Fibroblast of mammary gland (primary cell): ENCODE results near the gene DOCK3.

ENCODE experiments used
- DNase-seq: peaks from one replicate; pipeline ENCODE4 v3.0.0-alpha.2; 2010; ENCODE audit warnings: low read depth
- H3K4me3 ChIP-seq: 2 replicates; pipeline ENCODE4 v1.5.1; 2011; ENCODE audit warnings: low read depth, mild to moderate bottlenecking, low read length, moderate library complexity; ENCODE audit not compliant: control insufficient read depth
- TF ChIP-seq, protein P1 (sequence below): conservative IDR thresholded peaks from 2 replicates; pipeline ENCODE4 v1.5.1; 2011; ENCODE audit warnings: low read depth, low read length, inconsistent platforms; ENCODE audit not compliant: control insufficient read depth, insufficient read depth

DOCK3 gene

DNA sequence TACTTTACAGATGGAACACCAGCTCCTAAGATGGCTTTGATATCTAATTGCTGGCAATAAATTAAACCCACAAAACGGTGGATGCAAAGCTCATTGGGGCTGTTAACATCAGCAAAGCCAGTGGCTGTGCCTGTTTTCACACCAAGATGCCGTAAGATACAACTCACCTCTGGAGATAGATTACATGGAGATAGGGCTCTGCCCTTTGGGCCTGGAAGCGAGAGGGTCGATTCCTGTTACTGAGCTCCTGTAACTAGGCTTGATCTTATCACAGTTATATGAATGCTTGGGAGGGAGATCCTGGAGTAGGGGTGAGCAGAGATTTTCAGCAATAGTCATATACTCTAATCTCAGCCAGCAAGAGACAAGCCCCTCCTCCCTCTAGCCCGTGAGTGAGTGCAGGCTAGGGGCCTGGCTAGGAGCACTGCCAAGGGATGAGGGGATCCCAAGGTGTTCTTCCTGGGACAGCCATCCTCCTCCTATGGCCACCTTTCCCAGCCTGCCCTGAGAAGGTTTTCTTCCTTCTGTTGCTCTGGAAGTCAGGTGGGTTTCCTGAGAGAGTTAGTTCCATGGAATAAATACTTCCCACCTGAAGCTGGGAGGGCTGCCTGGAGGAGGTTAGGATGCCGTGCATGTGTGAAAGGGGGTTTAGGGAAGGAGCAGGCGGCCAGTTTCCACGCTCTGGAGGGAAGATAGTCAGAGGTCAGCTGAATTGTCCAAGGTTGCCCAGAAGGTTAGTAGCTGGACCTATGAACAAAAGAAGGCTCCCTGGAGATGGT, 18.1 kb upstream of the DOCK3 start:
- DNase-seq: no peak
- H3K4me3 ChIP-seq: no peak overlapping the region
- TF ChIP-seq, protein P1, sequence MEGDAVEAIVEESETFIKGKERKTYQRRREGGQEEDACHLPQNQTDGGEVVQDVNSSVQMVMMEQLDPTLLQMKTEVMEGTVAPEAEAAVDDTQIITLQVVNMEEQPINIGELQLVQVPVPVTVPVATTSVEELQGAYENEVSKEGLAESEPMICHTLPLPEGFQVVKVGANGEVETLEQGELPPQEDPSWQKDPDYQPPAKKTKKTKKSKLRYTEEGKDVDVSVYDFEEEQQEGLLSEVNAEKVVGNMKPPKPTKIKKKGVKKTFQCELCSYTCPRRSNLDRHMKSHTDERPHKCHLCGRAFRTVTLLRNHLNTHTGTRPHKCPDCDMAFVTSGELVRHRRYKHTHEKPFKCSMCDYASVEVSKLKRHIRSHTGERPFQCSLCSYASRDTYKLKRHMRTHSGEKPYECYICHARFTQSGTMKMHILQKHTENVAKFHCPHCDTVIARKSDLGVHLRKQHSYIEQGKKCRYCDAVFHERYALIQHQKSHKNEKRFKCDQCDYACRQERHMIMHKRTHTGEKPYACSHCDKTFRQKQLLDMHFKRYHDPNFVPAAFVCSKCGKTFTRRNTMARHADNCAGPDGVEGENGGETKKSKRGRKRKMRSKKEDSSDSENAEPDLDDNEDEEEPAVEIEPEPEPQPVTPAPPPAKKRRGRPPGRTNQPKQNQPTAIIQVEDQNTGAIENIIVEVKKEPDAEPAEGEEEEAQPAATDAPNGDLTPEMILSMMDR: no peak

DNA sequence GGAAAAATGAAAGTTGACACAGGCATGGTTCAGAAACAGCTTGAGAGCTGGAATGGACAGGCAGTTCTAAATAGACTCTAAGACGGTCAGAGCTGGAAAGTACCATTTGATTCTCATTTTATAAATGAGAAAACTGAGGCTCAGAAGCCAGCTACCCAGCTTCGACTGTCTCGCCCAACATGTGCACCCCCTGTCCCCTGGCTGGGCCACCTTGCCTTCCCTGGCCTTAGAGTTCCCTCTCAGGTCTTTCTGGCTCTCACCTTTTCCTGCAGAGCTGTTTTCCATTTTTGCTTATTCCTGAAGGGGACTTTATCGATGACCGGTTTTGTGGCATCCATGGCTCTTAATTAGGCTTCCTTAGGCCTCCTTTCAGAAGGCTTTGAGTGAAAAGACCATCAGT, 17.3 kb upstream of the DOCK3 start:
- TF ChIP-seq, protein P1: no peak
- no peak for DNase-seq
- no peak overlapping the region for H3K4me3 ChIP-seq

DNA sequence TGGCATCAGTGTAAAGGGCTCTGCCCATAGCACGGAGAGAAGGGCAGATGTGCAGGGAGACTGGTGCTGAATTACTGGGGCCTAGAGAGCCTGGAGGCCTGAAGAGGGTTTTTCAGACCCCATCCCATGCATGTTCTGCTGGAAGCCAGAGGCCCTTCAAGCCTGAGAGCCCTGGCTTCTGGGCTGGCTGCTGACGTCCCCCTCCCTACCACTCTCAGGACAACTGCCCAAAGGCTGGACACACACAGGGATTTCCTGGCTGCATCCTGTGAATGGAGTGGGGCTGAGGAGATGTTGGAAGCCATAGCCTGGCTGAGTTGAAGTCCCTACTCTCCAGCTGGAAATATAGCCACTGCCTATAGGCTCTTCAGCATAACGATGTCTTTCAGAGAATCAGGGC, 16.9 kb upstream of the DOCK3 start:
- H3K4me3 ChIP-seq: no peak overlapping the region
- TF ChIP-seq, protein P1: no peak

DNA sequence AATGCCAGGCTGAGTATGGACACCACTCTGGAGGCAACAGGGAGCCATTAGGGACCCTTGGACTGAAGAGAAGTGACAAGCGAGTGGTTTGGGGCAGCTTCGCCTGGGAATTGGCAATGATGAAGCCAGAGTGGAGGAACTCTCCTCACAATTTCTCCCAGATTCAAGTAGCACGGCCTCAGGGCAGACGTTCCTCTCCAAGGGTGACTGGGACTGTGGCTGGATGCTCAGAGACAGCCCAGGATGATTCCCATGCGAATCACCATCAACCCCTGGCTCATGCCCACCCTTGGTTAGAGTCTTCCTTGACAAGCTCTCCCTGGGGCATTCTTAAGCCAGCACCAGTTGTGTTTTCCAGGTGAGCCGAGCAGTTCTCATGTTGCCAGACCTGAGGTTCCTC, 16.3 kb upstream of the DOCK3 start:
- DNase-seq: no peak
- TF ChIP-seq, protein P1: no peak

More for the DNA sequence above, 16.9 kb upstream of the DOCK3 start:
- no peak for DNase-seq

DNA sequence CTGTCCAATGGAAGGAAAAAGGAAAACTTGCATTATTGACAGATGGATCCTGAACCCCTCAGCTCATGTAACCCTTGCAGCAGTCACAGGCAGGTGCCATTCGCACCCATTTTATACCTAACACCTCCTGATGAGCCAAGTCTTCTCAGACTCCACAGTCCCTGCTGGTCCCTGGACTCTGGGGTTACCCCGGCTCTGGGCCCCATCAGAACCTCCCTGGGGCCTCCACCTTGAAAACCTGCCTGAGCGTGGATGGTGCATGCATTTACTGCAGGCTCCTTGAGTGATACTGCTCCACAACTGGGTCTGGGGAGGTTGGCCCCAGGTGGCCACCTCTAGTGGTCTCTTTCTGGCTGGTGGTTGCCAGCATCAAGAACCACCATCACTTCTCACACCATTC, 15.9 kb upstream of the DOCK3 start:
- no peak overlapping the region for H3K4me3 ChIP-seq
- TF ChIP-seq, protein P1: no peak
- DNase-seq: no peak

More for the DNA sequence above, 16.3 kb upstream of the DOCK3 start:
- no peak overlapping the region for H3K4me3 ChIP-seq

DNA sequence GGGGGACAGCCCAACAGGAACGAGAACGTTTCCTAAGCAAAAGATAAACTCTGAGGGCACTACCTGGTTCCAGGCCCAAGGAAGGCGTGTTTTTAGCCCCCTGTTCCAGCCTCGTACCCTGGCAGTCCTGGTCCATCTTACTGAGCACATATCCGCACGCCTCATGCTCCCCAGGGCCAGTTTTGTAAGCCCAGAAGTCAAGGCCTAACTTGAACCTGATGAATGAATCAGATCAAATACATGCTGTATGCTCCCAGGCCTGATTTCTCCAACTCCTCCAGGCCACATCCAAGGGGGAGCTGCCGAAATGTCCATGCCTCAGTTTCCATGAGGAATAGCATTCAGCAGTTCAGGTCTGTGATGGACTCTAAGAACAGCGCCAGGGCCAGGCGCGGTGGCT, 14.3 kb upstream of the DOCK3 start:
- DNase-seq: no peak
- TF ChIP-seq, protein P1: no peak
- no peak overlapping the region for H3K4me3 ChIP-seq
